Sigmoid colon (tissue), 4 donors: ENCODE data around the gene BBS2.

Experiments used
- EP300 ChIP-seq, 4 donors: sonication (generic); formaldehyde crosslinking; IDR thresholded peaks; one replicate each; pipeline ENCODE4 v1.6.1; 2017; ENCODE audit warnings: antibody characterized with exemption in 4 of 4
- POLR2A ChIP-seq, 2 donors: fragments of 450-650 bp; IDR thresholded peaks; one replicate each; pipeline ENCODE4 v1.6.1; 2016; ENCODE audit warnings: antibody characterized with exemption in 2 of 2, mild to moderate bottlenecking in 2 of 2, moderate library complexity in 2 of 2
- TF ChIP-seq, protein P1 (sequence below), 4 experiments: fragments of 450-650 bp in 3 of 4; fragments of 200-600 bp in 1 of 4; IDR thresholded peaks; one replicate each; pipeline ENCODE4 v1.5.1; 2016 to 2019; ENCODE audit warnings: antibody characterized with exemption in 4 of 4, mild to moderate bottlenecking in 3 of 4, moderate library complexity in 2 of 4

DNA sequence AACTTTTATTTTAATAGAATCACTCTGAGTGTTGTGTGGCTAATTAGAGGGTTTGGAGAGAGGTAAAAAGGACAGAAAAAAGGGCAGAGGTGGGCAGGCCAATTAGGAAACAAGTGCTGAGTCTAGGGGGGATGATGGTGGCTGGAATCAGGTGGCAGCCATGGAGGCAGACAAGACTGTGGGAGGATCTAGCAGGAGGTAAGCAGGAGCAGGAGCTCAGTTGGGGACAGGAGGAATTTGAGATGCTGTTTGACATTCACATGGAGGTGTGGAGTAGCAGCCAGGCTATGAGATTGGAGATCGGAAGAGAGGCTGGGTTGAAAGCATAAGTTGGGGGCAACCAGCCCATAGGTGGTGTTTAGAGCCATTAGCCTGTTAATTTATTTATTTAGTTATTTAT lies 41.3 kb upstream of the BBS2 start:
- TF ChIP-seq, protein P1, sequence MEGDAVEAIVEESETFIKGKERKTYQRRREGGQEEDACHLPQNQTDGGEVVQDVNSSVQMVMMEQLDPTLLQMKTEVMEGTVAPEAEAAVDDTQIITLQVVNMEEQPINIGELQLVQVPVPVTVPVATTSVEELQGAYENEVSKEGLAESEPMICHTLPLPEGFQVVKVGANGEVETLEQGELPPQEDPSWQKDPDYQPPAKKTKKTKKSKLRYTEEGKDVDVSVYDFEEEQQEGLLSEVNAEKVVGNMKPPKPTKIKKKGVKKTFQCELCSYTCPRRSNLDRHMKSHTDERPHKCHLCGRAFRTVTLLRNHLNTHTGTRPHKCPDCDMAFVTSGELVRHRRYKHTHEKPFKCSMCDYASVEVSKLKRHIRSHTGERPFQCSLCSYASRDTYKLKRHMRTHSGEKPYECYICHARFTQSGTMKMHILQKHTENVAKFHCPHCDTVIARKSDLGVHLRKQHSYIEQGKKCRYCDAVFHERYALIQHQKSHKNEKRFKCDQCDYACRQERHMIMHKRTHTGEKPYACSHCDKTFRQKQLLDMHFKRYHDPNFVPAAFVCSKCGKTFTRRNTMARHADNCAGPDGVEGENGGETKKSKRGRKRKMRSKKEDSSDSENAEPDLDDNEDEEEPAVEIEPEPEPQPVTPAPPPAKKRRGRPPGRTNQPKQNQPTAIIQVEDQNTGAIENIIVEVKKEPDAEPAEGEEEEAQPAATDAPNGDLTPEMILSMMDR (IDR thresholded peaks at IDR 0.05): no peak
- TF ChIP-seq POLR2A (IDR thresholded peaks at IDR 0.05): no peak
- no peak for TF ChIP-seq EP300 (IDR thresholded peaks at IDR 0.05)
